H9 (cell line): ENCODE results near the gene TMEM245. TPM values are rescaled to one million over a fixed set of nuclear protein-coding genes. Genes with fewer than 3 reads are reported as not detected.

ENCODE experiments used
- DNase-seq: peaks from one replicate; pipeline ENCODE4 v3.0.0-alpha.2; 2017
- H2AFZ ChIP-seq: one replicate; pipeline ENCODE4 v1.6.1; 2013; ENCODE audit warnings: mild to moderate bottlenecking, low read length, control low read depth, moderate library complexity
- H2AK5ac ChIP-seq: 2 replicates; pipeline ENCODE4 v1.6.1; 2013; ENCODE audit warnings: low read length, control low read depth, mixed read lengths; ENCODE audit not compliant: insufficient read length
- H2BK120ac ChIP-seq: one replicate; pipeline ENCODE4 v1.6.1; 2013; ENCODE audit warnings: low read depth, mild to moderate bottlenecking, low read length, control low read depth, inconsistent platforms; ENCODE audit not compliant: poor library complexity, severe bottlenecking
- H2BK12ac ChIP-seq: 2 replicates; pipeline ENCODE4 v1.6.1; 2013; ENCODE audit warnings: low read length, control low read depth, mixed read lengths, low read depth; ENCODE audit not compliant: insufficient read length
- H2BK15ac ChIP-seq: 2 replicates; pipeline ENCODE4 v1.6.1; 2013; ENCODE audit warnings: low read depth, low read length, control low read depth
- H2BK20ac ChIP-seq: one replicate; pipeline ENCODE4 v1.6.1; 2013; ENCODE audit warnings: low read depth, mild to moderate bottlenecking, low read length, control low read depth, inconsistent platforms; ENCODE audit not compliant: poor library complexity, severe bottlenecking
- H2BK5ac ChIP-seq: 2 replicates; pipeline ENCODE4 v1.6.1; 2013; ENCODE audit warnings: low read length, control low read depth, mixed read lengths; ENCODE audit not compliant: insufficient read length
- H3K14ac ChIP-seq: 2 replicates; pipeline ENCODE4 v1.6.1; 2013; ENCODE audit warnings: low read length, control low read depth; ENCODE audit not compliant: insufficient read depth
- H3K18ac ChIP-seq: 2 replicates; pipeline ENCODE4 v1.6.1; 2013; ENCODE audit warnings: low read depth, mild to moderate bottlenecking, mixed read lengths, low read length, control low read depth; ENCODE audit not compliant: insufficient read length
- H3K23ac ChIP-seq: 2 replicates; pipeline ENCODE4 v1.6.1; 2013; ENCODE audit warnings: low read length, control low read depth, mixed read lengths, low read depth; ENCODE audit not compliant: insufficient read length
- H3K23me2 ChIP-seq: 2 replicates; pipeline ENCODE4 v1.6.1; 2013; ENCODE audit warnings: low read depth, mild to moderate bottlenecking, mixed read lengths, low read length, control low read depth; ENCODE audit not compliant: insufficient read length, poor library complexity, severe bottlenecking
- H3K27ac ChIP-seq: 2 replicates; pipeline ENCODE4 v1.5.1; 2013; ENCODE audit warnings: low read length, control low read depth, mixed read lengths, low read depth; ENCODE audit not compliant: insufficient read length
- H3K27me3 ChIP-seq: 2 replicates; pipeline ENCODE4 v1.6.1; 2013; ENCODE audit warnings: low read length, control low read depth, inconsistent platforms; ENCODE audit not compliant: insufficient read depth
- H3K4ac ChIP-seq: 2 replicates; pipeline ENCODE4 v1.6.1; 2013; ENCODE audit warnings: low read depth, mild to moderate bottlenecking, control low read depth, inconsistent platforms, low read length, moderate library complexity
- H3K4me1 ChIP-seq: 2 replicates; pipeline ENCODE4 v1.6.1; 2013; ENCODE audit warnings: low read length, control low read depth, inconsistent platforms; ENCODE audit not compliant: insufficient read depth
- H3K4me2 ChIP-seq: 2 replicates; pipeline ENCODE4 v1.6.1; 2013; ENCODE audit warnings: low read length, control low read depth, mixed read lengths; ENCODE audit not compliant: insufficient read length, insufficient read depth
- H3K56ac ChIP-seq: 2 replicates; pipeline ENCODE4 v1.6.1; 2013; ENCODE audit warnings: low read depth, mild to moderate bottlenecking, mixed read lengths, low read length, control low read depth; ENCODE audit not compliant: insufficient read length
- H3K79me1 ChIP-seq: 2 replicates; pipeline ENCODE4 v1.6.1; 2013; ENCODE audit warnings: low read depth, mild to moderate bottlenecking, moderate library complexity, low read length, control low read depth, inconsistent platforms; ENCODE audit not compliant: insufficient read depth, poor library complexity, severe bottlenecking
- H3K79me2 ChIP-seq: 2 replicates; pipeline ENCODE4 v1.6.1; 2013; ENCODE audit warnings: low read length, control low read depth, inconsistent platforms; ENCODE audit not compliant: insufficient read depth
- H3K9ac ChIP-seq: 2 replicates; pipeline ENCODE4 v1.6.1; 2013; ENCODE audit warnings: low read length, control low read depth, mixed read lengths; ENCODE audit not compliant: insufficient read length; ENCODE audit errors: extremely low read depth
- H3K9me3 ChIP-seq: one replicate; pipeline ENCODE4 v1.6.1; 2013; ENCODE audit warnings: low read depth, low read length, inconsistent platforms; ENCODE audit not compliant: control insufficient read depth
- H3T11ph ChIP-seq: one replicate; pipeline ENCODE4 v1.6.1; 2013; ENCODE audit warnings: mild to moderate bottlenecking, low read length, control low read depth, inconsistent platforms
- H4K20me1 ChIP-seq: one replicate; pipeline ENCODE4 v1.6.1; 2013; ENCODE audit not compliant: control insufficient read depth, insufficient read length, insufficient read depth
- H4K5ac ChIP-seq: 2 replicates; pipeline ENCODE4 v1.6.1; 2013; ENCODE audit warnings: low read depth, mild to moderate bottlenecking, mixed read lengths, low read length, control low read depth; ENCODE audit not compliant: insufficient read length
- H4K8ac ChIP-seq: replicated peaks from 2 replicates; pipeline ENCODE4 v1.6.1; 2013; ENCODE audit warnings: low read length, control low read depth, mixed read lengths, low read depth; ENCODE audit not compliant: insufficient read length
- H4K91ac ChIP-seq: 2 replicates; pipeline ENCODE4 v1.6.1; 2013; ENCODE audit warnings: low read depth, mild to moderate bottlenecking, moderate library complexity, mixed read lengths, low read length, control low read depth; ENCODE audit not compliant: insufficient read length
- H3K27ac Mint-ChIP-seq, 3 experiments: 2 replicates in 2 of 3; 3 replicates in 1 of 3; pipeline ENCODE4 v1.8.0; 2020 to 2021; ENCODE audit warnings: mixed read lengths in 3 of 3, mild to moderate bottlenecking in 1 of 3, moderate library complexity in 1 of 3
- H3K27me3 Mint-ChIP-seq: 2 replicates; pipeline ENCODE4 v1.8.0; 2021; ENCODE audit warnings: low read depth, mild to moderate bottlenecking, moderate library complexity, mixed read lengths
- H3K36me3 Mint-ChIP-seq, 3 experiments: 2 replicates in 2 of 3; 3 replicates in 1 of 3; pipeline ENCODE4 v1.8.0; 2020 to 2021; ENCODE audit warnings: low read depth in 3 of 3, mixed read lengths in 3 of 3; ENCODE audit not compliant: insufficient read depth in 1 of 3
- H3K4me1 Mint-ChIP-seq, 2 experiments: 2 replicates each; pipeline ENCODE4 v1.8.0; 2020; ENCODE audit warnings: mixed read lengths in 2 of 2
- H3K4me3 Mint-ChIP-seq, 2 experiments: 2 replicates in 1 of 2; 3 replicates in 1 of 2; pipeline ENCODE4 v1.8.0; 2020 to 2021; ENCODE audit warnings: mild to moderate bottlenecking in 2 of 2, mixed read lengths in 2 of 2, moderate library complexity in 1 of 2
- H3K9me3 Mint-ChIP-seq, 2 experiments: 2 replicates in 1 of 2; 3 replicates in 1 of 2; pipeline ENCODE4 v1.8.0; 2020; ENCODE audit warnings: mild to moderate bottlenecking in 2 of 2, mixed read lengths in 2 of 2, moderate library complexity in 1 of 2
- WGBS: extraction: QIAGEN DNeasy Blood & Tissue Kit; methylation state at CpG from one replicate; pipeline ENCODE4 v1.1.7; 2013; ENCODE audit warnings: missing lambda C conversion rate, low lambda C conversion rate, mixed read lengths; ENCODE audit not compliant: insufficient read length; ENCODE audit errors: extremely low coverage; 5-methylcytosine and 5-hydroxymethylcytosine counted together
- total RNA-seq: library from RNA; stranded (reverse); gene quantifications from 2 replicates; pipeline ENCODE4 v1.2.1, GENCODE V29; 2021
- TF ChIP-seq, protein P1 (sequence below): fragments of 200-600 bp; sonication (generic); conservative IDR thresholded peaks from 3 replicates; pipeline ENCODE4 v1.8.0; 2021; ENCODE audit warnings: antibody characterized with exemption, mild to moderate bottlenecking

Gene TMEM245
- total RNA-seq, 1 experiment from 2014 or later: 37.9 TPM

DNA sequence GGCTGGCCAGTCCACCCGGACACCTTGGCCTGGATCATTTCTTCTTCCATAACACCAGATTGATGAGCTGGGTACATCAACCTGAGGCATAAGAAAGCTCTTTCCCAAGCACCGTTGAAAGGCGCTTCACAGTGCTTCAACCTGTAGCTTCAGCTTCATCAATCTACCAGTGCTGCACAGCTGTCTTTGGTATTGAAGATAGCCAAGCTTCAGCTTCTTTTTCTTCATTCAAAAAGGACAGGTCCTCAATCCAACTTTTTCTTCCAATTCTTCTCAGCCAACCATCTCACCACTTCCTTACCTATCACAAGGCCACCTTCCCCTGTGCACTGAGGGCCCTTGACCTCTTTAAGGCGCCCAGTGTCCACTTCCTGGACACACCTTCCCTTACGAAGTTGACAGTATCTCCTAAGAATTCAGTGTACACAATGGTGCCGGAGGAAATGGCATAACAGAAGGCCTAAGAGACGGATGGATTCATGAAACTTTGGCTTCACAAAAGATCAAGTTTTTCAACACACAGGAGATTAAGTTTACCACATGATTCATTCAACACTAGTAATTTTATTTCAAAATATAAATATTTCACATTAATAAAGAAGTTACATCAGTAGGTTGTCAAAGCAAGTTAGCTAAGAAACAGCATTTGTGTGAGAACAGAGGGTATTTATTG is 105.0 kb downstream of the TMEM245 start:
- H3K9me3 ChIP-seq: no peaks in the 10 kb centered on the region
- Mint-ChIP-seq H3K27me3 (peaks cover 11% of the 10 kb centered on the region), H3K9me3 (no peaks in the 10 kb centered on the region; a peak in 2 of 5 replicates), H3K36me3 (peaks cover 5 to 12% (median 10%) of the 10 kb centered on the region in 3 experiments; a peak in 6 of 7 replicates), H3K27ac (0 out of 7 replicates have a peak overlapping the region, but pooled peaks of 1 of the 3 experiments have one; percentile 97), H3K4me3 (no peak overlapping the region; a peak in 1 of 5 replicates), H3K4me1 (peaks cover 19 to 33% of the 10 kb centered on the region in 2 experiments)
- peaks cover 12% of the 10 kb centered on the region for H3K23me2 ChIP-seq
- H3K79me1 ChIP-seq: no peaks in the 10 kb centered on the region
- no peak overlapping the region for H2BK15ac ChIP-seq
- no peak overlapping the region for H4K5ac ChIP-seq
- H2AK5ac ChIP-seq: no peak overlapping the region
- no peak for DNase-seq
- H3T11ph ChIP-seq: no peak overlapping the region
- H4K8ac ChIP-seq: no peak overlapping the region
- H2BK5ac ChIP-seq: no peak overlapping the region
- H2BK20ac ChIP-seq: no peak overlapping the region
- H3K18ac ChIP-seq: no peak overlapping the region
- H3K79me2 ChIP-seq: no peaks in the 10 kb centered on the region
- H3K4me1 ChIP-seq: no peaks in the 10 kb centered on the region
- no peak overlapping the region for H2BK120ac ChIP-seq
- no CpG with 5 or more reads among the region's 7 CpGs for WGBS
- no peak overlapping the region for H3K23ac ChIP-seq
- TF ChIP-seq, protein P1, sequence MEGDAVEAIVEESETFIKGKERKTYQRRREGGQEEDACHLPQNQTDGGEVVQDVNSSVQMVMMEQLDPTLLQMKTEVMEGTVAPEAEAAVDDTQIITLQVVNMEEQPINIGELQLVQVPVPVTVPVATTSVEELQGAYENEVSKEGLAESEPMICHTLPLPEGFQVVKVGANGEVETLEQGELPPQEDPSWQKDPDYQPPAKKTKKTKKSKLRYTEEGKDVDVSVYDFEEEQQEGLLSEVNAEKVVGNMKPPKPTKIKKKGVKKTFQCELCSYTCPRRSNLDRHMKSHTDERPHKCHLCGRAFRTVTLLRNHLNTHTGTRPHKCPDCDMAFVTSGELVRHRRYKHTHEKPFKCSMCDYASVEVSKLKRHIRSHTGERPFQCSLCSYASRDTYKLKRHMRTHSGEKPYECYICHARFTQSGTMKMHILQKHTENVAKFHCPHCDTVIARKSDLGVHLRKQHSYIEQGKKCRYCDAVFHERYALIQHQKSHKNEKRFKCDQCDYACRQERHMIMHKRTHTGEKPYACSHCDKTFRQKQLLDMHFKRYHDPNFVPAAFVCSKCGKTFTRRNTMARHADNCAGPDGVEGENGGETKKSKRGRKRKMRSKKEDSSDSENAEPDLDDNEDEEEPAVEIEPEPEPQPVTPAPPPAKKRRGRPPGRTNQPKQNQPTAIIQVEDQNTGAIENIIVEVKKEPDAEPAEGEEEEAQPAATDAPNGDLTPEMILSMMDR: no peak
- H3K27ac ChIP-seq: no peak overlapping the region
- no peaks in the 10 kb centered on the region; the same call in 1 of the 2 replicates for H3K27me3 ChIP-seq
- H3K4ac ChIP-seq: no peak overlapping the region
- H2AFZ ChIP-seq: no peak overlapping the region
- H4K91ac ChIP-seq: no peak overlapping the region
- H3K4me2 ChIP-seq: no peak overlapping the region
- H3K56ac ChIP-seq: no peak overlapping the region
- H2BK12ac ChIP-seq: no peak overlapping the region
- H3K14ac ChIP-seq: no peak overlapping the region
- H4K20me1 ChIP-seq: no peaks in the 10 kb centered on the region
- no peak overlapping the region for H3K9ac ChIP-seq
